ENCODE measurements around the gene NHSL2.
A peak's percentile ranks its signal among the peaks of the same experiment; 100 is the strongest.
"Not testable (repeated sequence)": the region's sequence is repeated elsewhere in the genome, so short reads cannot be mapped to it uniquely, and the experiment has no call there.

The NHSL2 gene

DNA sequence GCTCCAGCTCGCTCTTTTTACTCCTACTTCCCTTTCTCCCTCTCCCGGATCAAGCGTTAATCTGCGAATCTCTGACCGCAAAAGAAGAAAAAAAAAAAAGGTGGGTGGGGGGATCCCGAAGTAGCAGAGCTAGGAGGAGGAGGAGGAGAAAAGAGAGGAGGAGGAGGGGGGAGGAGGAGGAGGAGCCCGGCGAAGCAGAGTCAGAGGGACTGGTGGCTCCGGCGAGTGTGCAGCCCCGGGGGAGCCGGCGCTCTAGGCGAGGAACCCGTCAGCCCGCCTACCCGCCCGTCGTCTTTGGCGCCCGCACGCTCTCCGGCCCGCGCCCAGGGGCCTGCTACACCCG is at the start of gene NHSL2:
NHSL2 (plus strand) TSS at position 203 of the 343 bp plus-strand sequence.
- no peak for DNase-seq (ENCODE audit: low spot score)

- DNase-seq (ENCODE audit: low spot score), result no peak
Measured at GRCh38 chrX:71867680-71868079, 43.0 kb upstream of the NHSL2 start.

GRCh38 chrX:71869566-71869965 is 41.1 kb upstream of the NHSL2 start:
- DNase-seq (ENCODE audit: low spot score), result not testable (repeated sequence)

DNA sequence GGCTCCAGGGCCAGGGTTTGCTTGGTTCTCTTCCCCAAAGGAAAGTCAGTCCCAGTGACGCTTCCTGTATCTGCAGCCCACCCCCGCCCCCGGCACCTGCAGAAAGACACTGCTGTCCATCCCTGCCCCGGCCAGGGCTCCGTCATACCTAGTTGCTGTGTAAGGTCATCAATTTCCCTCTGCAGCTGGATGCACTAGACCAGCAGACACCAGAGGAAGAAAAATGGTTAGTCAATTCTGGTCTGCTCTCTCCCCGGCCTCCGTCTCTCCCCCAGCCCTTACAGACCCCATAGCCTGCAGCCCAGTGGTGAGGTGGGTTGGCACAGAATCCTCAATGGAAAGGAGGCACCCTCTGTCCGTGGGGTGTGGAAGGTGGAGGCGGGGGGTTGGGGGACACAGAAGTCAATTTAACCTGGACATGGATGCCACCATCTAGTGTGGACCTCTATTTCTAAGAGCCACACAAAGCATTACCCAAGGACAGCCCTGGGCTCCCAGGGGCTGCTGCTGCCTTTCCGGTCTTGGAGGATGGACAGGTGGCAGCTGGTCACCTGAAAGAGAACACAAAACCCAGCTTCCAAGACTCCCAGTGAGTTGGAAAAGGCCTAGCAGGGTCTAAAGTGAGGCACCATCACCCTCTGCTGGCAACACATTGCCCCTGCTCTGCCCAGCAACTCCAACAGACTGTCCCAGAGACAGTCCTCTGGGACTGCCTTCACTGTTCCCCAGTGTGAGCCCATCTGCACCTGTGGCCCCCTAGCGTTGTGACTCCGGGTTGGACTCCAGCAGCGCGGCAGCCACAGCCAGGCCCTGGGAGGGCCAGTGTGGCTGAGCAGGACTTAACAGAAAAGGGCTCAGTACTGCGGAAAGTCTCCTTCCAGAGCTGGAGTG is 40.2 kb upstream of the NHSL2 start:
- DNase-seq (ENCODE audit: low spot score), result no peak

DNA sequence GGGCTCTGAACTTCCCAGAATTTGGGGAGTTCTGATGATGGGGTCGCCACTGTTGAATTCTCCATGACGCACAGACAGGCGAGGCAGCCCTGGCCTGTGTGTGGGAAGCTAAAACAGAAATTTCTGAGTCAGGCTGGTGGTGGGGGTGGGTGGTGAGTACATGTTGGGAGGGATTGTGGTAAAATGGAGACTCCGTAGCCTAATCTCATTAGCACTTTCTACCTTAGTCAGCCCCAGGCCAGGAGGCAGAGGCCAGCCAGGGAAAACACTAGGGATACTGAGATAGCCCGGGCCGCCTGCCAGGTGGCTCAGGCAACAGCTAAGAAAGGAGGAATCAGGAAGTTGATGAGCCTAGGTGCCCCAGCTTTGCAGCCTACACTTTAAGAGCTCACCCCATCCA is 39.3 kb upstream of the NHSL2 start:
- no peak for DNase-seq (ENCODE audit: low spot score)

DNA sequence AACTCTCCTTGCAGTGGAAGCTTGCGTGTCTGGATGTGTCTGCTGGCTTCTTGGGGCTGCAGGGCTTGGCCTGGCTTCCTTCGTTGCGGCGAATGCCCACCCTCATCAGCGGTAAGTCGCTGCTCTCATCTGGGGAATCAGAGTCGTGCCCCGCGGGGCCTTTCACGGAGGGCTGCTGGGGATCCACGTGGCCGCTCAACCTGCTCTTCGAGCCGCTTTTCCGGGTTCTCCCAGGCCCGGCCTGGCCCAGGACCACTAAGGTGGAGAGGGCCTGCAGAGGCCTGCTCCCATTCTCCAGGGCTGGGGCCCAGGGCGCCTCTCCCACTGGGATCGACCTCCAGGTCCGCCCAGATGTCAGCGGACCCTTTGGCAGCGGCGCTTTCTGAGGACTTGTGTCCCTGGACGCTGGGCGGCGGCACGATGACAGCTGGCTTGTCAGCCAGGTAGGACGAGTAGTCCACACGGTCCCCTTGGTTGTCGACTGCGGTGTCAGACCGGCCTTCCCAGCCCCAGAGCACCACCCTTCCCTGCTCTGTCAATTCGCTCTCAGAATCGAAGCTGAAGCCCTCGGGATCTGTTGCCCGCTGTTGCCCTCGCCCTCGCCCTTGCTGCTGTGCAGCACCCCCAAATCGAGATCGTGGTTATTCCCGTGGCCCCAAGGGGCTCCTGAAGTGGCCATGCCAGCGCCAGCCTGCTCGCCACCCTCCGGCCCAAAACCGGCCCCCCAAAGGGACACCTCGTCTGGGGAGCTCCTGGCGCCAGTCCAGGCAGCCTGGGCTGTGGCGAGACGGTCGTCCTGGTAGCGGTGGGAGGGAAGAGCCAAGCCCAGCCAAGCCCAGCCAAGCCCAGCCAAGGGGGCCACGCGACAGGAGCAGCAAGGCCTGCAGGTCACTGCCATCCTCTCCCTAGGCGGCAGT is 37.8 kb upstream of the NHSL2 start:
- DNase-seq (ENCODE audit: low spot score), result no peak

- no peak for DNase-seq (ENCODE audit: low spot score)
Measured at GRCh38 chrX:71873459-71873833, 37.2 kb upstream of the NHSL2 start.

DNA sequence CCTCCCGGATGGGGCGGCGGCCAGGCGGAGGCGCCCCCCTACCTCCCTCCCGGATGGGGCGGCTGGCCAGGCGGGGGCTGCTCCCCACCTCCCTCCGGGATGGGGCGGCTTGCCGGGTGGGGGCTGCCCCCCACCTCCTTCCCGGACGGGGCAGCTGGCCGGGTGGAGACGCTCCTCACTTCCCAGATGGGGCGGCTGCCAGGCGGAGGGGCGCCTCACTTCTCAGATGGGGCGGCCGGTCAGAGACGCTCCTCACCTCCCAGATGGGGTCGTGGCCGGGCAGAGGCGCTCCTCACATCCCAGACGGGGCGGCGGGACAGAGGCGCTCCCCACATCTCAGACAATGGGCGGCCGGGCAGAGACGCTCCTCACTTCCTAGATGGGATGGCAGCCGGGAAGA is 33.8 kb upstream of the NHSL2 start:
- DNase-seq (ENCODE audit: low spot score), result not testable (repeated sequence)

DNA sequence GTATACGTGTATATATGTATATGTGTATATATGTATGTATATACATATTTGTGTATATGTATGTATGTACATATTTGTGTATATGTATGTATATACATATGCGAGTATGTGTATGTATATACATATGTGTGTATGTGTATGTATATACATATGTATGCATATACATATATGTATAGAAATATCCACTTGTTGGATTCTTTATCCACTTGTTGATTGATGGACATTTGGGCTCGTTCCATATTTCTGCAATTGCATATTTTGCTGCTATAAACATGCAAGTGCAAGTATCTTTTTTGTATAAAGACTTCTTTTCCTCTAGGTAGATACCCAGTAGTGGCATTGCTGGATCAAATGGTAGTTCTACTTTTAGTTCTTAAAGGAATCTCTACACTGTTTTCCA is 25.5 kb upstream of the NHSL2 start:
- DNase-seq (ENCODE audit: low spot score), result no peak

DNA sequence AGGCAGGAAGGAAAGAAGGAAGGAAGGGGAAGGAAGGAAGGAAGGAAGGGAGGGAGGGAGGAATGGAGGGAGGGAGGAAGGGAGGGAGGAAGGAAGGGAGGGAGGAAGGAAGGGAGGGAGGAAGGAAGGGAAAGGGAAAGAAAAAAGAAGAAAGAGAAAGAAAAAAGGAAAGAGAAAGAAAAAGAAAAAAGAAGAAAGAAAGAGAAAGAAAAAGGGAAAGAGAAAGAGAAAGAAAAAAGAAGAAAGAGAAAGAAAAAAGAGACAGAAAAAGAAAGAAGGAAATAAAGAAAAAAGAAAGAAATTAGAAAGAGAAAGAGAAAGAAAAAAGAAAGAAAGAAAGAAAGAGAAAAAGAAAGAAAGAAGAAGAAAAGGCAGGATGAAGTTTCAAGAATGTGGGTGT is 15.0 kb upstream of the NHSL2 start:
- no peak for DNase-seq (ENCODE audit: low spot score)

GRCh38 chrX:71906144-71906543 is 4.5 kb upstream of the NHSL2 start:
- DNase-seq (ENCODE audit: low spot score), result no peak

- no peak for DNase-seq (ENCODE audit: low spot score)
Measured at GRCh38 chrX:71908387-71908786, 2.3 kb upstream of the NHSL2 start.

DNA sequence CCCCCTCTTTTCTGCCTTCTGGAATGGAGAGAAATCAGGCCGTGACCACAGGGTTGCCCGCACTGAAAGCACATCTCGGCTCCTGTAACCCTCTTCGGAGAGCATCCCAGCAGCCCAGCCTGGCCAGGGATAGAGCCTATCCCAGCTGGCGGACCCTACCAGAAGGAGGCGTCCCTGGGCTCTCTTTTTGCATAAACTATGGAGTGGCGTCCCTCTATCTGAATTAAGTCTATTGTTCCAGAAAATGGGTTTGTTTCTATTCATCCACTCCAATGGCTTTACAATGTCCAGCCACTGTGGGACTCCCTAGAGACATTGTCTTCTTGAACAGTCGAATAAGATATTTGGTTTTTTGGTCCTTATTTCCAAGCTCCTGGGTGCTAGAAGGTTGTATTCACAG is 689 bp upstream of the NHSL2 start:
- DNase-seq (ENCODE audit: low spot score), result no peak

DNA sequence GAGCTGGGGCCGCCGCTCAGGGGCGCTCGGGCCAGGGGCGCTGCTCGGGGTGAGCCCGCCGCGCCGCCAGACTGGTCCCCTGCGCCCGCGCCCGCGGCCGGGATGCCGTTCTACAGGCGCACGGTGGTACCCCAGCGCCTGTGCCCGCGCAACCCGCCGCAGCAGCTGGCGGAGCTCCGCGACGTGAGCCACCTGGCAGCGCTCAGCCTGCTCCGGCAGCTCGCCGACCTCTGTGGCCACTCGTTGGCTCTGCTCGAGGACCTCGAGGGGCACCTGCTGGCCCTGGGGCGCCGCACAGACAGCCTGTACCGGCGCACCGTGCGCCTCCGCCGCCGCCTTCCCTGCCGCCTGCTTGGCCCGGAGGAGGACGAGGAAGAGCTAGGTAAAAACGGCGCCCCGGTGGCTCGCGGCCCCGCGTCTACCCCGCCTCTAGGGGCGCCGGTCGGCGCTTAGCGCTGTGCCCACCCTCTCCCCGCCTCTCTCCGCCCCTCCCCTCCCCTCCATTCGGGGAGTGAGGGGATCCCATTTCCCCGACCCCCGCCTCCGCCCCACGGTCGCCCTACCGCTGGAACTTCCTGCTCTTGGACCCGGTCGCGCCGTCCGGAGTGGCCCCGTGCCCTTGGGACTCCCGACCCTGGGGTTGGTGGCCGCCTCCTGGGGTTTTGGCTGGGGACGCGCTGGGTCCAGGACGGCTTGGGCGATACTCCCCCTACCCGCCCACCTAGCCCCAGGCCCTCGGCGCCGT is 513 bp downstream of the NHSL2 start:
- DNase-seq (ENCODE audit: low spot score), result no peak

GRCh38 chrX:71911731-71912050 is 1.0 kb downstream of the NHSL2 start:
- no peak for DNase-seq (ENCODE audit: low spot score)

DNA sequence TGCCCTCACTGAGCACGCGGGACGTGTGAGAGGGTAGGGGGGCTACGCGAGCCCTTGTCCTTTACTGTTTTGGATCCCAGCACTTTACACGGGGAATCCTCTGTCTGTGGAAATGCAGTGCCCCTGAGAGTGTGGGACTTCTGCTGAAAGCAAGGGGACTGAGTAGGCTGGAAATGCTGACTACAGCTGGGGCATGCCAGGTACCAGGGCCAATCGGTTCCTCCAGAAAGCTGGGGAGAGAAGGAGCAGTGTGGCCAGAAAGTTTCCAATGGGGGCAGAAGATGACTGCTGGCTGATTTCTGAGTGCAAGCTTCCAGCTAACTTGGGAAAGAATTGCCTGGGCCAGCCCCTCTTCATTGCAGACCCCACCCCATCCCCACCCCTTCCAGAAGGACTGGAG is 1.5 kb downstream of the NHSL2 start:
- no peak for DNase-seq (ENCODE audit: low spot score)

GRCh38 chrX:71913156-71913950 is 2.7 kb downstream of the NHSL2 start:
- DNase-seq (ENCODE audit: low spot score), result no peak

GRCh38 chrX:71917621-71918343 is 7.1 kb downstream of the NHSL2 start:
- peak; percentile 17 for DNase-seq (ENCODE audit: low spot score)

DNA sequence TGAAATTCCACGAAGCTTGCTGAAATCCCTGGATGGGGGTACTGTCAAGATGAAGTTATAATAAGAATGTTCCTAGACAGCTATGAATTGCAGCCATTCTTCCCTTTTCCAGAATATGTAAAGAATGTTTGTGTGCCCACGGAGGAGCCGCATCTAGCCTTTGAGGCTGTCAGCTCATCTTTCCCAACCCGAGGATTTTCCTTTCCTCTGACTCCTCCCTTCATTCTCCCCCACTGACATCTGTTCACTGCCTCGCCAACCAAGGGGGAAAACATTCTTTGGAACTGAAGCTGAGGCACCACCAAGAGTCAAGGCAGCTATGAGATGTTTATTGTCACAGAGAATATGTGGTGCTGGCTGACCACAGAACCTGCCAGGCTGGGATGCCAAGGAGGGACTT is 8.8 kb downstream of the NHSL2 start:
- peak; percentile 60 for DNase-seq (ENCODE audit: low spot score)

GRCh38 chrX:71919886-71920285 is 9.2 kb downstream of the NHSL2 start:
- DNase-seq (ENCODE audit: low spot score), result no peak

GRCh38 chrX:71922686-71923085 is 12.0 kb downstream of the NHSL2 start:
- DNase-seq (ENCODE audit: low spot score), result no peak

Data from AG08395 (cell line).